ENCODE measurements around the gene TFF1. TPM values are rescaled to one million over a fixed set of nuclear protein-coding genes. Genes with fewer than 3 reads are reported as not detected.
A peak's percentile ranks its signal among the peaks of the same experiment; 100 is the strongest.
"Not testable (repeated sequence)": the region's sequence is repeated elsewhere in the genome, so short reads cannot be mapped to it uniquely, and the experiment has no call there.

Gene TFF1
- total RNA-seq, 1 donor from 2014 or later, result not detected

- peaks cover 4% of the 10 kb centered on the region for H3K27me3 Mint-ChIP-seq
- peaks cover 38% of the 10 kb centered on the region for H3K4me1 Mint-ChIP-seq
- DNase-seq (no peak), ATAC-seq (ENCODE audit: low read depth) (no peak)
- H3K4me3 Mint-ChIP-seq, result no peak overlapping the region
- TF ChIP-seq CTCF (IDR thresholded peaks at IDR 0.05), result no peak
- H3K9me3 Mint-ChIP-seq, result no peaks in the 10 kb centered on the region
- H3K36me3 Mint-ChIP-seq (ENCODE audit: low read depth), result no peaks in the 10 kb centered on the region
- ChIA-PET POLR2A (no interaction called here), CTCF (no interaction called here)
- intact Hi-C loops (cut with micrococcal nuclease), result no loop called here
- H3K27ac Mint-ChIP-seq, result peak overlapping the region; percentile 5
These were observed 46.8 kb upstream of the TFF1 start for GRCh38 chr21:42413093-42413492.

GRCh38 chr21:42412636-42412933, 46.2 kb upstream of the TFF1 start:
- no peak overlapping the region for H3K27ac Mint-ChIP-seq
- no peaks in the 10 kb centered on the region for H3K36me3 Mint-ChIP-seq (ENCODE audit: low read depth)
- CTCF ChIA-PET, result no interaction called here
- H3K27me3 Mint-ChIP-seq, result peaks cover 3% of the 10 kb centered on the region
- DNase-seq (no peak), ATAC-seq (ENCODE audit: low read depth) (no peak)
- peaks cover 37% of the 10 kb centered on the region for H3K4me1 Mint-ChIP-seq
- POLR2A ChIA-PET, result no interaction called here
- H3K9me3 Mint-ChIP-seq, result no peaks in the 10 kb centered on the region
- intact Hi-C loops (cut with micrococcal nuclease), result no loop called here
- H3K4me3 Mint-ChIP-seq, result no peak overlapping the region
- TF ChIP-seq CTCF (IDR thresholded peaks at IDR 0.05), result no peak

GRCh38 chr21:42411891-42412635, 45.7 kb upstream of the TFF1 start:
- Mint-ChIP-seq H3K27me3 (peaks cover 2% of the 10 kb centered on the region), H3K4me3 (no peak overlapping the region), H3K36me3 (ENCODE audit: low read depth) (no peaks in the 10 kb centered on the region), H3K4me1 (peaks cover 34% of the 10 kb centered on the region), H3K9me3 (no peaks in the 10 kb centered on the region), H3K27ac (no peak overlapping the region)
- POLR2A ChIA-PET, result interaction anchor here (0.6 kb wide), 1 partner anchor 28 kb away, joined by 4 read pairs; no protein-coding TSS in a partner anchor
- no peak for DNase-seq
- no peak for TF ChIP-seq CTCF (IDR thresholded peaks at IDR 0.05)
- ATAC-seq (ENCODE audit: low read depth), result no peak
- CTCF ChIA-PET, result no interaction called here
- intact Hi-C loops (cut with micrococcal nuclease), result no loop called here

- no peaks in the 10 kb centered on the region for H3K9me3 Mint-ChIP-seq
- no peak for TF ChIP-seq CTCF (IDR thresholded peaks at IDR 0.05)
- DNase-seq (no peak), ATAC-seq (ENCODE audit: low read depth) (no peak)
- CTCF ChIA-PET, result no interaction called here
- POLR2A ChIA-PET, result interaction anchor here (0.6 kb wide), 1 partner anchor 27 kb away, joined by 4 read pairs; no protein-coding TSS in a partner anchor
- H3K36me3 Mint-ChIP-seq (ENCODE audit: low read depth), result no peaks in the 10 kb centered on the region
- H3K27ac Mint-ChIP-seq, result no peak overlapping the region
- intact Hi-C loops (cut with micrococcal nuclease), result no loop called here
- H3K4me1 Mint-ChIP-seq, result peaks cover 34% of the 10 kb centered on the region
- no peak overlapping the region for H3K4me3 Mint-ChIP-seq
- peaks cover 2% of the 10 kb centered on the region for H3K27me3 Mint-ChIP-seq
These were observed 45.0 kb upstream of the TFF1 start for GRCh38 chr21:42411197-42411869.

GRCh38 chr21:42409366-42409765, 43.0 kb upstream of the TFF1 start:
- ATAC-seq (ENCODE audit: low read depth) (no peak), DNase-seq (no peak)
- Mint-ChIP-seq H3K4me1 (peaks cover 15% of the 10 kb centered on the region), H3K27me3 (peaks cover 2% of the 10 kb centered on the region), H3K27ac (no peak overlapping the region), H3K4me3 (no peak overlapping the region), H3K36me3 (ENCODE audit: low read depth) (no peaks in the 10 kb centered on the region), H3K9me3 (no peaks in the 10 kb centered on the region)
- CTCF ChIA-PET, result no interaction called here
- TF ChIP-seq CTCF (IDR thresholded peaks at IDR 0.05), result no peak
- POLR2A ChIA-PET, result interaction anchor here (1.2 kb wide), 1 partner anchor 13 kb away, joined by 10 read pairs; no protein-coding TSS in a partner anchor
- intact Hi-C loops (cut with micrococcal nuclease), result no loop called here

- H3K4me1 Mint-ChIP-seq; H3K27me3 Mint-ChIP-seq; H3K4me3 Mint-ChIP-seq; H3K36me3 Mint-ChIP-seq (ENCODE audit: low read depth); H3K9me3 Mint-ChIP-seq; H3K27ac Mint-ChIP-seq; CTCF ChIA-PET; POLR2A ChIA-PET; DNase-seq; ATAC-seq (ENCODE audit: low read depth); intact Hi-C loops (cut with micrococcal nuclease): not testable (repeated sequence)
These were observed 42.4 kb upstream of the TFF1 start for GRCh38 chr21:42408718-42409117.

Measured in activated B cell treated with CpG ODN at 0.5 μM for 24 hours (primary cell).